ENCODE data around the gene CPSF4L.

Gene CPSF4L

DNA sequence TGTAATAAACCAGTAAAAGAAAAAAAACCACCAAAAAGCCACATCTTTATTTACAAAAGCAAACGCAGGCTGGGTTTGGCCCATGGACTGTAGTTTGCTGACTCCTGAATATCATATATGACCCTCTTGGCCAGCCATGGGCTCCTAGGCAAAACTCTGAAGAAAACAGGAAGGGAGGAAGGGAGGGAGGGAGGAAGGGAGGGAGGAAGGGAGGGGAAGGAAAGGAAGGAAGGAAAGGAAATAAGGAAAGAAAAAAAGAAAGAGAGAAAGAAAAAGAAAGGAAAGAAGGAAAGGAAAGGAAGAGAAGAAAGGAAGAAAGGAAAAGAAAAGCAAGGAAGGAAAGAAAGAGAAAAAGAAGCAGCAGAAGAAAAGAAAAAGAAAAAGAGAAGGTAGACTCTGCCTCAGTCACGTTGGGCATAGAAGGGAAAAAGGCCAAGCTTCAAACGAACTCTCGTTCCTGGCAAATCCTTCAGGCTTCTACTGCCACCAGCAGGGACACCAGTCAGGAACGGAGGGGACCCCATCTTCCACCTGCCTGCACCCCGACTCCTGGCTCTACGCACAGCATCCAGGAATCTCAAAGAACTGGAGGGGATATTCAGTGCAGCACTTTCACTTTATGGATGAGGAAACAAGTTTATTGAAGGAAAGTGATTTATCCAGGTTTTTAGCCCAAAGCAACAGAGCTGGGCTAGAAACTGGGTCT, 28.0 kb upstream of the CPSF4L start:
- DNase-seq = no peak

- DNase-seq = no peak
These were observed 27.0 kb upstream of the CPSF4L start for GRCh38 chr17:73288534-73289302.

DNA sequence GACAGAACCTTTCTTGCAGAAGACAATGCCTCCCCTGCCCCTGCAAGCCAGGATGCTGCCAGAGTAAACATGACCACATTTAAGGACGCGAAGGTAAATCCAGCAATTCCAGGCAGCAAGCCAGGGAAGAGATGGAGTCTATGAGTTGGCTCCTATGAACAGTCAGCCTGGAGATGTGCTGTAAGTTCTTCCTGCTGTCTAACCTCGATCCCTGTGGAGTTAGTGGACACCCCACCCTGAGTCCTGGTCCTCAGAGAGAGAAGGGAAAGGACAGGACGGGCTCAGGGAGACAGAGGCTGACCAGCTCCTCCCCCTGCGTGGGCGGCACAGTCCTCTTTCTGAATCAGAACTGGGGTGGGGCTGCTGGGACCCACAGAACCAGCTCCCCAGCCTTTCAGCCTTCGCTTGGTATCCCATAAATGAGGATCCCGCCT, 25.2 kb upstream of the CPSF4L start:
- no peak for DNase-seq

DNA sequence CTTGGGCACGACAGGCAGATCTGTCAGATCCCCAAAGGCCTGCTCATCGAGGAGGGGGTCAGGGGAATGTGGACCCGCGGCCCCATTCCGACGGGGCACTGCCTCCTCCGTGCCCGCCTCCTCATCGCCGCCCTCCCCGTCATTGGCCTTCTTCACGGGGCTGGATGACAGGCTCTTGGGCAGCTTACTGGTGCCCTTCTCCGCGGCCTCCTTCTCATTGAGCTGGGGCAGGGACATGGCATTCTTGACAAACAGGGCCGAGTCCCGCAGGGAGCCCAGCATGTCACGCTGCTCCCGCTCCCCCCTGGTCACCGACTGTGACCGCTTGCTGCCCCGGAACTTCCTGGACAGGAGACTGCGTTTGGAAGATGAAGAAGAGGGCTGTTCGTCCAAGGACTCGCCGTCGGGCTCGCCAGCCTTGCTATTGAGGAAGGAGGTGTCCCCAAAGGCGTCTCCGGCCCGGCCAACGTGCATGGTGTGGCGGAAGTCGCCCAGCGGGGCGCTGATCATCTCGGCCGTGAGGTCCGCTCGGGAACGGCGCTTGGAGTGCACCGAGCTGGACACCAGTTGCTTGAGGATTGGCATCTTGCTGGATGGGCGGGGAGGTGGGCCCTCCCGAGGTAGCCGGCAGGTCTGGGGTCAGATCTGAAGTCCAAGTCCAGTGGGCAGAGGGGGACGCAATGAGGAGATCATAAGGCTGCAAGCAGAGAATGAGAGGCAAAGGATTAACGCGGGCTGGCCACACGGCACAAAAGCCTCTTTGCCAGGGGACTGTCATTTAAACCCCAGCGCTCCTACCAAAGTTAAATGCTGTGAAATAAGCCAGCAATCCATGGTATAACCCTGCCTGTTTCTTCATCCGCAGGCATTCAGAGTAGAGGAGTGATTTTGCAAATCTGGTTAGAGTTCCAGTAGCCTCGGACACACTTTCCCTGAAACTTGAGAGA, 24.5 kb upstream of the CPSF4L start:
- DNase-seq = no peak

DNA sequence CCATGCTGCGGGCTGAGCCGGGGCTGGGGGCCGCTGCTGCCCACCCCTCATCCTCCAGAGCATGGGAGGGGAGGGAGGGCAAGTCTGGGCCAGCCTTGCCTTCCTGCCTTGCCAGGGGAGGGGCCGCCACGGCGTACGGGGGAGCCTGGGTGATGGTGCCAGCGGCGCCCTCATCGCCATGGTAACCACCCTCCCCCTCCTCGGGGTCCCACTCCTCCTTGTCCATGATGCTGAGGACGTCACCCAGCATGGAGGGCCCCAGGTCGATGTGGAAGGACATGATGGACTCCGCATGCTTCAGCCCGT, 23.9 kb upstream of the CPSF4L start:
- no peak for DNase-seq

DNA sequence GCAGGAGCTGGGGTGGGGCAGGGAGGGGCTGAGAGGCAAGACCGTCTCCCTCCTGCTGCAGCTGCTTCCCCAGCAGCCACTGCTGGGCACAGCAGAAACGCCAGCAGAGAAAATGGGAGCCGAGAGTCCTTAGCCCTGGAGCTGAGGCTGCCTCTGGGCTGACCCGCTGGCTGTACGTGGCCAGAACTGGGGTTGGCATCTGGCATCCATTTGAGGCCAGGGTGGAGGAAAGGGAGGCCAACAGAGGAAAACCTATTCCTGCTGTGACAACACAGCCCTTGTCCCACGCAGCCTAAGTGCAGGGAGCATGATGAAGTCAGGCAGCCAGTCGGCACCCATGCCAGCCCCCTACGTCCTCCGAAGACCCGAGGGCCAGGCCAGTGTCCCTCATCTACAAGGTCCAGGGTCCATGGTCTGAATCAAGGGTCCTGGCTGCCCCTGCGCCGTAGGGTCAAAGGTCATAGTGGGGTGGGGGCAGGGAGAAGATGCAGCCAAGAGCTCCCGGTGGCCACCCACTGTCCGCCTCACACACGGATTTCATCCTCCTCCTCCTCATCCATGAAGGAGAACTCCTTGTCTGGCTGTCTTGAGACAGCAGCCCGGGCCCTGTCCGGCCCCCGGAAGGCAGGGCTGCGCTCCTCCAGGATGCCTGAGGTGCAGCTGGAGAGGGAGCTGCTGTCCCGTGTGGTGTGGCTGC, 23.4 kb upstream of the CPSF4L start:
- no peak for DNase-seq

GRCh38 chr17:73284354-73284753, 22.7 kb upstream of the CPSF4L start:
- no peak for DNase-seq

DNA sequence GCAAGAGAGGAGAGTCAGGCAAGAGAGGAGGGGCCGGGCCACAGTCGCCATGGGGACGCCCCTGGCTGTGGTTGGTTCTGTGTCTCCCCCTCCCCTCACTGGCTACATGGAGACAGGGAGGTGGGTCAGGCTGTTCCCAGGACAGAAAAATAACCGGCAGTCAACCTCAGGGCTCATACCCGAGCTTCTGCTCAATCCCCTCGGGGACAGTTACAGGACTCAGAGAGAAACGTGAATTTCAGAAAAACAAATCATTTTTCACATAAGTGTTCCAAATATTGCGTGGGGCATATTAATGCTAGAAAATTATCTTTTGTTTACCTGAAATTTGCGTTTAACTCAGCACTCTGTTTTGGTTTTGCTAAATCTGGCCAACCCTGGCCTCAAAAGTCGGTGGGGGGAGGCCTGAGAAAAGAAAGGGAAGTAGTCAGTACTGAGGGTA, 22.2 kb upstream of the CPSF4L start:
- DNase-seq = no peak

DNA sequence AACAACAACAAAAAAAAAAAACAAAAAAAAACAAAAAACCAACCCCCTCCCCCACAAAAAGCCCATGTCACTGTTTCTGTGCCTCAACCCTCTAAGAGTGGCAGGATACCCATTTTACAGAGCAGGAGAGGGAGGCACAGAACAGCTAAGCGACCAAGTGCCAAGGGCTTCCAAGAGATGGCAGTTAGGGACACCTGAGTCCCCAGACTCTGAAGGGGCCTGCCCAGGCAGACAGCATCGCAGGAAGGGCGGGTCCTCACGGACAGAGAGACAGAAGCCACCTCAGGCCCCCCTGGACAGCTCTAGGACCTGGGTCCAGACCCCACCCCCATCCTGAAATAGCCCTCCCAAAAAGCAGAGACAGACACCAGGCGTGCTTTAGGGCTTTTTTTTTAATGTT, 21.6 kb upstream of the CPSF4L start:
- no peak for DNase-seq

GRCh38 chr17:73282629-73283028, 20.9 kb upstream of the CPSF4L start:
- no peak for DNase-seq

DNA sequence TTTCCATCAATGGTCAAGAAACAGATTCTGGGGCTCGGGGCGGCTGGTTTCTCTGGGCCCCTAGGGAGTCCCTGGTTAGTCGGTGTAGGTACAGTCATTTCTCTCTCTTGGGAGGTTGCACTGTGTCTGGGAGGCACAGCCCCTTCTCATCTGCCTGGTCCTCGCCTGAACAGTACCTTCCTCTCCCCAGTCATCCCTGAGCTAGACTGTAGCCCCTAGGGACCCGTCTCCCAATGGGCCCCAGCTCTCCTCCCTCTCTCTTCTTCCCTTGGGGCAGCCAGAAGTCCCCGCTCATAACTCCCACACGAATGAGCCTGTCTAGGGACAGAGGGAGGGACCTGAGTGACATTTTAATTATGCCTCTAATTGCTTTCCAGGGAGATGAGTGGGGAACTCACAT, 20.2 kb upstream of the CPSF4L start:
- DNase-seq = no peak

- no peak for DNase-seq
These were observed 18.5 kb upstream of the CPSF4L start for GRCh38 chr17:73280191-73280590.

- no peak for DNase-seq
These were observed 18.0 kb upstream of the CPSF4L start for GRCh38 chr17:73279704-73280103.

- no peak for DNase-seq
These were observed 17.1 kb upstream of the CPSF4L start for GRCh38 chr17:73278465-73279453.

GRCh38 chr17:73278049-73278464, 16.4 kb upstream of the CPSF4L start:
- no peak for DNase-seq

- DNase-seq = no peak
These were observed 12.8 kb upstream of the CPSF4L start for GRCh38 chr17:73274490-73274889.

GRCh38 chr17:73272906-73273218, 11.2 kb upstream of the CPSF4L start:
- no peak for DNase-seq

DNA sequence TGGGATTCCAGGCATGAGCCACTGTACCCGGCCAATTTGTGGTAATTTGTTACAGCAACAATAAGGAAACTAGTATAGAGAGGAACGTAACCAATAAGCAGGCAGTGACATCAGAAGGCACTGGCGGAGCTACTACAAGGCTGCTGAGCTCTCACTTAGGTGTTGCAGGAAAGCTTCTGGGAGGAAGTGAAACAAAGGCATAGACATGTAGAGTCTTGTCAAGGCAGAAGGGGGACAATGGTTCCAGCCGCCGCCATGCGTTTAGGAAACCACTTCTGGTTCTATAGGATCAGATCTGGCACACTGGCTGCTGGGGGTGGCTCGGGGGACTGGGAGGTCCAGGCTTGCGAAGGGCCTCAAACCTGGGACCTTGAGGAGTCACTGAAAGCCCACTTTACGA, 9.4 kb upstream of the CPSF4L start:
- DNase-seq = no peak

- no peak for DNase-seq
These were observed 8.1 kb upstream of the CPSF4L start for GRCh38 chr17:73269791-73270190.

- DNase-seq = no peak
These were observed 7.6 kb upstream of the CPSF4L start for GRCh38 chr17:73269329-73269615.

DNA sequence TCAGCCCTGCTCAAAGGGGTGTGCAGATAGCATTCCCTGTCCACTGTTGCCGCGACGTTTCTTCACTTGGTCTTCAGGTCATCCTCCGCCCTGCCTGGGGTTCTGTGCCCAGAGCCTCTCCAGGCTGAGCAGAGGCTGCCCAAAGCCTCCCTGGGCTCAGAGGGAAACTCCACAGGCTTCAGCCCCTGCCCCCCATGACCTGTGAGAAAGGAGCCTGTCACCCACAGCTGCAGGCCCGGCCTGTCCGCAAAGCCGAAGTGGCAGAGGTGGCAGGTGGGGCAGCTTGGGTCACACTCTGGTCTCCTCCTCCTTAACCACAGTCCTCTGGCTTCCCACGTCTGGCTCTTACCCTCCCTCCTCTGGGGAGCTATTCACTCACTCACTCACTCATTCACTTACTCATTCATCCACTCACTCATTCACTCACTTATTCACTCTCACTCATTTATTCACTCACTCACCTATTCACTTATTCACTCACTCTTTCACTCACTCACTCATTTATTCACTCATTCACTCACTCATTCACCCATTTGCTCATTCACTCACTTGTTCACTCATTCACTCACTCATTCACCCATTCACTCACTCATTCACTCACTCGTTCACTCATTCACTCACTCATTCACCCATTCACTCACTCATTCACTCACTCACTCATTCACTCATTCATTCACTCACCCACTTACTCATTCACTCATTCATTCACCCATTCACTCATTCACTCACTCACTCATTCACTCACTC, 7.1 kb upstream of the CPSF4L start:
- no peak for DNase-seq

All from NCI-H1930 (cell line).